HG03139 (cell line): ENCODE data around the gene PACS1.
A peak's percentile ranks its signal among the peaks of the same experiment; 100 is the strongest.
"Not testable (repeated sequence)": the region's sequence is repeated elsewhere in the genome, so short reads cannot be mapped to it uniquely, and the experiment has no call there.

Experiments
- ATAC-seq: cut with Tn5 transposase; IDR thresholded peaks from one replicate; pipeline ENCODE4 v1.9.1; 2021; ENCODE audit not compliant: unreplicated experiment

PACS1 gene

GRCh38 chr11:66268952-66269905 is 199.2 kb downstream of the PACS1 start:
- no peak for ATAC-seq

- no peak for ATAC-seq
Measured at GRCh38 chr11:66271816-66272215, 201.7 kb downstream of the PACS1 start.

GRCh38 chr11:66272596-66272995 is 202.5 kb downstream of the PACS1 start:
- no peak for ATAC-seq

- no peak for ATAC-seq
Measured at GRCh38 chr11:66274219-66274618, 204.1 kb downstream of the PACS1 start.

GRCh38 chr11:66275396-66275795 is 205.3 kb downstream of the PACS1 start:
- ATAC-seq: no peak

GRCh38 chr11:66275984-66276612 is 206.0 kb downstream of the PACS1 start:
- ATAC-seq: no peak

- not testable (repeated sequence) for ATAC-seq
Measured at GRCh38 chr11:66276619-66277018, 206.5 kb downstream of the PACS1 start.

GRCh38 chr11:66277064-66277463 is 207.0 kb downstream of the PACS1 start:
- not testable (repeated sequence) for ATAC-seq

- no peak for ATAC-seq
Measured at GRCh38 chr11:66277471-66278362, 207.6 kb downstream of the PACS1 start, which contains the start of gene CNIH2. Gene CNIH2 (plus strand): TSS chr11:66278175. CDS start chr11:66278457, 282 bp downstream.

- ATAC-seq: no peak
Measured at GRCh38 chr11:66278363-66279091, 208.5 kb downstream of the PACS1 start.

- ATAC-seq: no peak
Measured at GRCh38 chr11:66279092-66279734, 209.1 kb downstream of the PACS1 start.

- ATAC-seq: no peak
Measured at GRCh38 chr11:66280428-66280827, 210.4 kb downstream of the PACS1 start.

- ATAC-seq: no peak
Measured at GRCh38 chr11:66281001-66281400, 210.9 kb downstream of the PACS1 start.

- no peak for ATAC-seq
Measured at GRCh38 chr11:66281776-66282467, 211.8 kb downstream of the PACS1 start.

GRCh38 chr11:66282468-66283455 is 212.7 kb downstream of the PACS1 start:
- ATAC-seq: peak; percentile 59

GRCh38 chr11:66283461-66284105 is 213.5 kb downstream of the PACS1 start:
- no peak for ATAC-seq

GRCh38 chr11:66284526-66285078 is 214.5 kb downstream of the PACS1 start:
- ATAC-seq: no peak
